ENCODE data around the gene TRHDE. TPM values are rescaled to one million over a fixed set of nuclear protein-coding genes. Genes with fewer than 3 reads are reported as not detected.

The TRHDE gene
- polyA plus RNA-seq, 1 donor (not counting 4 experiments of a cell fraction or from before 2014, with no cell fraction given), result 0.12 TPM

DNA sequence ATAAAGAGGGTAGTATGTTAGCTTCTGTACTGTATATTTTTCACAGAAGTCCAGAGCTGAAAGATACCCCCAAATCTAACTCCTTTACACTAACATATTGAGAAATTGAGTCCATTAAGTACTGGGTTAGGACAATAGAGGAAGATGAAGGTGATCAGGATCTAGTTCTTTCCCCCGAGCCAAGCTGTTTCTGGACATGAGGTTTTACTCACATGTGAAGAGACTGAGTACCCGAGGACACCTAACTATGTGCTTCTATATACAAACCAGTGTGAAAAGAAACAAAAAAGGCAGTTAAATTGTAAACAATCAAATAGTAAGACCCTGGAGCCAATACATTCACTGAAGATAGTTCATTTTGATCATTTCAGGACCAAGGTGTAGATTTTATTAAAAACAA, 3.8 kb upstream of the TRHDE start:
- Histone ChIP-seq H4K20me1 (ENCODE audit: control insufficient read depth, extremely low read depth, insufficient read depth, low read length) (no peaks in the 10 kb centered on the region), H3K27me3 (ENCODE audit: control insufficient read depth, extremely low read depth, insufficient read depth, low read length) (peaks cover 32% of the 10 kb centered on the region), H3K9me3 (ENCODE audit: control insufficient read depth, low read depth, low read length) (no peaks in the 10 kb centered on the region), H3K79me2 (ENCODE audit: control insufficient read depth, insufficient read depth, low read length) (no peaks in the 10 kb centered on the region), H3K9ac (ENCODE audit: control insufficient read depth, extremely low read depth, insufficient read depth, low read length) (no peak overlapping the region), H3K9me1 (ENCODE audit: control insufficient read depth, extremely low read depth, insufficient read depth, low read length) (no peaks in the 10 kb centered on the region), H3K36me3 (ENCODE audit: control insufficient read depth in 2 of 2, extremely low read depth in 1 of 2, insufficient read depth in 2 of 2, low read length in 2 of 2) (no peaks in the 10 kb centered on the region), H3K4me1 (ENCODE audit: control insufficient read depth, extremely low read depth, insufficient read depth, low read length) (peaks cover 3% of the 10 kb centered on the region), H2AFZ (ENCODE audit: control insufficient read depth, low read length) (no peak overlapping the region), H3K4me2 (ENCODE audit: control insufficient read depth, extremely low read depth, insufficient read depth, low read depth, low read length) (no peak overlapping the region), H3K4me3 (ENCODE audit: control insufficient read depth in 2 of 3, extremely low read depth in 1 of 3, insufficient read depth in 2 of 3, low read depth in 1 of 3, low read length in 3 of 3) (no peak overlapping the region), H3K27ac (ENCODE audit: control insufficient read depth, insufficient read depth, low read length) (no peak overlapping the region)
- dilution Hi-C loops (cut with MboI; ENCODE audit: extremely low pct_ligation_motif_present, low sequenced_read_pairs), result no loop called here
- FAIRE-seq (no peak), DNase-seq (ENCODE audit: low read depth, low spot score) (no peak)
- TF ChIP-seq, protein P1, sequence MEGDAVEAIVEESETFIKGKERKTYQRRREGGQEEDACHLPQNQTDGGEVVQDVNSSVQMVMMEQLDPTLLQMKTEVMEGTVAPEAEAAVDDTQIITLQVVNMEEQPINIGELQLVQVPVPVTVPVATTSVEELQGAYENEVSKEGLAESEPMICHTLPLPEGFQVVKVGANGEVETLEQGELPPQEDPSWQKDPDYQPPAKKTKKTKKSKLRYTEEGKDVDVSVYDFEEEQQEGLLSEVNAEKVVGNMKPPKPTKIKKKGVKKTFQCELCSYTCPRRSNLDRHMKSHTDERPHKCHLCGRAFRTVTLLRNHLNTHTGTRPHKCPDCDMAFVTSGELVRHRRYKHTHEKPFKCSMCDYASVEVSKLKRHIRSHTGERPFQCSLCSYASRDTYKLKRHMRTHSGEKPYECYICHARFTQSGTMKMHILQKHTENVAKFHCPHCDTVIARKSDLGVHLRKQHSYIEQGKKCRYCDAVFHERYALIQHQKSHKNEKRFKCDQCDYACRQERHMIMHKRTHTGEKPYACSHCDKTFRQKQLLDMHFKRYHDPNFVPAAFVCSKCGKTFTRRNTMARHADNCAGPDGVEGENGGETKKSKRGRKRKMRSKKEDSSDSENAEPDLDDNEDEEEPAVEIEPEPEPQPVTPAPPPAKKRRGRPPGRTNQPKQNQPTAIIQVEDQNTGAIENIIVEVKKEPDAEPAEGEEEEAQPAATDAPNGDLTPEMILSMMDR (optimal IDR thresholded peaks at IDR 0.05 in 1 of 3, IDR thresholded peaks at IDR 0.05 in 1 of 3, conservative IDR thresholded peaks at IDR 0.05 in 1 of 3; ENCODE audit: extremely low read depth in 1 of 3, insufficient read depth in 2 of 3, low read length in 3 of 3), result no peak
- no peak for TF ChIP-seq EZH2 (IDR thresholded peaks at IDR 0.05; ENCODE audit: low read length)

DNA sequence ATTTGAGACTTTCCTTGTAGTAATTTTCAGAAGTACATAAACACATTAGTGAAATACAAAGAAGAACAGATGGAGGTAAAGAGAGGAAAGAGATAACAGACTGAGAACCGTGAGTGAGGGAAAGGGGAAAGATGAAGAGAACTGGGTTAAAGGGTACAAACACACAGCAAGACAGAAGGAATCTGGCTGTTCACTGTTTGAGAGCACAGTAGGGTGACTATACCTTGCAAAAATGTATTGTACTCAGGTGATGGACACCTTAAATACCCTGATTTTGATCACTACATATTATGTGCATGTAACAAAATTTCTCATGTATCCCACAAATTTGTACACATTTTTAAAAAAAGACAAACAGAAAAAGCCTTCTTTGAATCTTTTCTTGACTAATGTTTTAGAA, 2.7 kb upstream of the TRHDE start:
- Histone ChIP-seq H3K27me3 (ENCODE audit: control insufficient read depth, extremely low read depth, insufficient read depth, low read length) (peaks cover 43% of the 10 kb centered on the region), H3K9ac (ENCODE audit: control insufficient read depth, extremely low read depth, insufficient read depth, low read length) (no peak overlapping the region), H3K36me3 (ENCODE audit: control insufficient read depth in 2 of 2, extremely low read depth in 1 of 2, insufficient read depth in 2 of 2, low read length in 2 of 2) (no peaks in the 10 kb centered on the region), H4K20me1 (ENCODE audit: control insufficient read depth, extremely low read depth, insufficient read depth, low read length) (no peaks in the 10 kb centered on the region), H3K4me1 (ENCODE audit: control insufficient read depth, extremely low read depth, insufficient read depth, low read length) (peaks cover 3% of the 10 kb centered on the region), H2AFZ (ENCODE audit: control insufficient read depth, low read length) (no peak overlapping the region), H3K9me3 (ENCODE audit: control insufficient read depth, low read depth, low read length) (no peaks in the 10 kb centered on the region), H3K4me3 (ENCODE audit: control insufficient read depth in 2 of 3, extremely low read depth in 1 of 3, insufficient read depth in 2 of 3, low read depth in 1 of 3, low read length in 3 of 3) (no peak overlapping the region), H3K9me1 (ENCODE audit: control insufficient read depth, extremely low read depth, insufficient read depth, low read length) (no peaks in the 10 kb centered on the region), H3K27ac (ENCODE audit: control insufficient read depth, insufficient read depth, low read length) (no peak overlapping the region), H3K4me2 (ENCODE audit: control insufficient read depth, extremely low read depth, insufficient read depth, low read depth, low read length) (no peak overlapping the region), H3K79me2 (ENCODE audit: control insufficient read depth, insufficient read depth, low read length) (no peaks in the 10 kb centered on the region)
- DNase-seq (ENCODE audit: low read depth, low spot score) (no peak), FAIRE-seq (no peak)
- dilution Hi-C loops (cut with MboI; ENCODE audit: extremely low pct_ligation_motif_present, low sequenced_read_pairs), result no loop called here
- no peak for TF ChIP-seq EZH2 (IDR thresholded peaks at IDR 0.05; ENCODE audit: low read length)
- TF ChIP-seq, protein P1 (optimal IDR thresholded peaks at IDR 0.05 in 1 of 3, IDR thresholded peaks at IDR 0.05 in 1 of 3, conservative IDR thresholded peaks at IDR 0.05 in 1 of 3; ENCODE audit: extremely low read depth in 1 of 3, insufficient read depth in 2 of 3, low read length in 3 of 3), result no peak
